GM19463 (cell line): ENCODE measurements around the gene LIN28A.

ENCODE experiments used
- ATAC-seq: cut with Tn5 transposase; IDR thresholded peaks from one replicate; pipeline ENCODE4 v1.9.1; 2021; ENCODE audit warnings: mild to moderate bottlenecking, moderate library complexity; ENCODE audit not compliant: unreplicated experiment

The LIN28A gene

DNA sequence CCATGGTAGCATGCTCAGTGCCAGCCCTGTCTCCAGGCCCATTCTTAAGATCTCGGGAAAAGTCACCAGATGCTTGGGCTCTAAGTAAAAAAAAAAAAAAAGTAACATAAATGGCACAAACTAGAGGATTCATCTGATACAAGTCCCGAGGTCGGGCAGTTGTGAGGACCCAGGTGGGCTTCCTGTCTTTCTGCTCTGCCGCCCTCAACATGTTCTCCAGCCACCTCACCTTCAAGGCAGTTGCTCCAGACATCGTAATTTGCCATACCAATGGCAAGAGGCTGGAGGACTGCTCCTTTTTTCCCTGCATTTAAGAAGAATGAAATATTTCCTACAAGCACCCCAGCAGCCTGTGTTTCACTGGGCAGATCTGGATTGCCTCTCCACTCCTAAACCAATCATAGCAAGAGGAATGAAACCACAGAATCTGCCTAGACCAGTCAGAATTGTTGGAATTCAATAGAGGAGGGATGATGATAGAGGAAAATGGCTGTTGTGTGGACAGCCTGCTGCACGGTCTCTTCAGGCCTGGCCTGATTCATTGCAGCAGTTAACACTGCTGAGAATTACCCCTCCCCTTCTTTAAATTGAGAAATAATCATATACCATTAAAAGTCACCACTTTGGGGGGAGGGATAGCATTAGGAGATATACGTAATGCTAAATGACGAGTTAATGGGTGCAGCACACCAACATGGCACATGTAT is 67.0 kb downstream of the LIN28A start:
- ATAC-seq, result no peak

DNA sequence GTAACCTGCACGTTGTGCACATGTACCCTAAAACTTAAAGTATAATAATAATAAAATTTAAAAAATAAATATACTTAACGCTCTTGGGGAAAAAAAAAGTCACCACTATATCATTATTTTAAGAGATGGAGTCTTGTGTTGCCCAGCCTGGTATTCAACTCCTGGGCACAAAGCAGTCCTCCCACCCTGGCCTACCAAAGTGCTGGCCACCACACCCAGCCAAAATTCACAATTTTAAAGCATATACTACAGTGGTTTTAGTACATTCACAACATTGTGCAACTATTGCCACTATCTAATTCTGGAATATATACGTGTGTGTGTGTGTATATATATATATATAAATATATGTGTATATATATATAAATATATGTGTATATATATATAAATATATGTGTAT is 67.5 kb downstream of the LIN28A start:
- no peak for ATAC-seq

DNA sequence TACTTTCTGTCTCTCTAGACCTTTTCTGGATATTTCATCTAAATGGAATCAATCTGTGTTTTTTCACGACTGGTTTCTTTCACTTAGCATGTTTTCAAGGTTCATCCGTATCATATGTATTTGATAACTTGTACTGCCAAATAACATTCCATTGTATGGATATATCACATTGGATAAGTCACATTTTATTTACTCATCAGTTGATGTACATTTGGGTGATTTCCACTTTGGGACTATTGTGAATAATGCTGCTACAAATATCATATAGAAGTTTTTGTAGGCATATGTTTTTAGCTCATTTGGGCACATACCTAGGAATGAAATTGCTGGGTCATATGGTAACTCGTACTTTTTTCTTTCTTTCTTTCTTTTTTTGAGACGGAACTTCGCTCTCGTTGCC is 68.4 kb downstream of the LIN28A start:
- no peak for ATAC-seq
